Suprapubic skin (tissue), 4 donors: ENCODE measurements around the gene HNMT.

Experiments used
- CTCF ChIP-seq, 2 donors: fragments of 200-600 bp in 1 of 2; fragments of 450-650 bp in 1 of 2; sonication (generic) in 1 of 2; IDR thresholded peaks; one replicate each; pipeline ENCODE4 v1.5.1; 2016 to 2019; ENCODE audit warnings: antibody characterized with exemption in 2 of 2, mild to moderate bottlenecking in 1 of 2, moderate library complexity in 1 of 2
- EP300 ChIP-seq: sonication (generic); formaldehyde crosslinking; IDR thresholded peaks from one replicate; pipeline ENCODE4 v1.6.1; 2017; ENCODE audit warnings: antibody characterized with exemption
- POLR2A ChIP-seq, 2 donors: fragments of 450-650 bp; IDR thresholded peaks; one replicate each; pipeline ENCODE4 v1.6.1; 2017; ENCODE audit warnings: antibody characterized with exemption in 2 of 2, mild to moderate bottlenecking in 2 of 2, moderate library complexity in 2 of 2
- POLR2AphosphoS5 ChIP-seq, 3 donors: sonication (generic); formaldehyde crosslinking; IDR thresholded peaks; one replicate each; pipeline ENCODE4 v1.6.1; 2017; ENCODE audit warnings: antibody characterized with exemption in 3 of 3

- TF ChIP-seq EP300: no peak
- no peak for TF ChIP-seq CTCF (IDR thresholded peaks at IDR 0.05)
- no peak for TF ChIP-seq POLR2AphosphoS5 (IDR thresholded peaks at IDR 0.05)
- no peak for TF ChIP-seq POLR2A (IDR thresholded peaks at IDR 0.05)
Measured at GRCh38 chr2:138034536-138034935, 70.3 kb downstream of the HNMT start.
